Loucy (cell line): ENCODE data around the gene ZNF284.

Experiments
- H2AFZ ChIP-seq: fragments of 200-600 bp; sonication (generic); 2 replicates; pipeline ENCODE4 v1.6.0; 2016; ENCODE audit warnings: antibody characterized with exemption, mild to moderate bottlenecking, low read length, moderate library complexity
- H3F3A ChIP-seq: fragments of 200-600 bp; 2 replicates; pipeline ENCODE4 v1.6.0; 2016; ENCODE audit warnings: antibody characterized with exemption, low read depth, mild to moderate bottlenecking
- H3K27me3 ChIP-seq: fragments of 200-600 bp; sonication (generic); 2 replicates; pipeline ENCODE4 v1.6.1; 2014; ENCODE audit warnings: low read length, mild to moderate bottlenecking; ENCODE audit not compliant: insufficient read depth, poor library complexity, severe bottlenecking
- H3K36me3 ChIP-seq: fragments of 200-600 bp; sonication (generic); 2 replicates; pipeline ENCODE4 v1.6.1; 2016; ENCODE audit warnings: low read length; ENCODE audit not compliant: insufficient read depth
- H3K4me1 ChIP-seq: fragments of 200-600 bp; sonication (generic); 2 replicates; pipeline ENCODE4 v1.5.1; 2014; ENCODE audit warnings: low read length, mild to moderate bottlenecking; ENCODE audit not compliant: insufficient read depth, poor library complexity, severe bottlenecking
- H3K4me2 ChIP-seq: fragments of 200-600 bp; sonication (generic); 2 replicates; pipeline ENCODE4 v1.6.0; 2014; ENCODE audit warnings: antibody characterized with exemption, low read length, low read depth, mild to moderate bottlenecking; ENCODE audit not compliant: poor library complexity, severe bottlenecking
- H3K4me3 ChIP-seq: fragments of 200-600 bp; sonication (generic); 2 replicates; pipeline ENCODE4 v1.5.1; 2014; ENCODE audit warnings: low read length, mild to moderate bottlenecking, mixed read lengths; ENCODE audit not compliant: poor library complexity, severe bottlenecking
- H3K79me2 ChIP-seq: fragments of 200-600 bp; sonication (generic); 2 replicates; pipeline ENCODE4 v1.6.1; 2014; ENCODE audit warnings: low read length; ENCODE audit not compliant: insufficient read depth
- H3K9ac ChIP-seq: fragments of 200-600 bp; sonication (generic); 2 replicates; pipeline ENCODE4 v1.6.0; 2014; ENCODE audit warnings: mild to moderate bottlenecking, low read depth, low read length, moderate library complexity; ENCODE audit not compliant: poor library complexity, severe bottlenecking
- H3K9me2 ChIP-seq: fragments of 200-600 bp; sonication (generic); replicated peaks from 2 replicates; pipeline ENCODE4 v1.6.1; 2016; ENCODE audit warnings: low read depth, low read length, mixed read lengths
- H3K9me3 ChIP-seq: fragments of 200-600 bp; sonication (generic); 2 replicates; pipeline ENCODE4 v1.6.1; 2014; ENCODE audit warnings: mild to moderate bottlenecking, antibody characterized with exemption, low read length, low read depth; ENCODE audit not compliant: insufficient read depth
- H4K20me1 ChIP-seq: fragments of 200-600 bp; sonication (generic); 2 replicates; pipeline ENCODE4 v1.6.0; 2014; ENCODE audit warnings: antibody characterized with exemption, low read length, mild to moderate bottlenecking; ENCODE audit not compliant: insufficient read depth, poor library complexity, severe bottlenecking
- EZH2phosphoT487 ChIP-seq: fragments of 200-600 bp; IDR thresholded peaks from 2 replicates; pipeline ENCODE4 v1.6.1; 2018; ENCODE audit warnings: antibody characterized with exemption, mild to moderate bottlenecking, moderate library complexity, borderline replicate concordance
- TF ChIP-seq, protein P1 (sequence below): fragments of 200-600 bp; sonication (generic); conservative IDR thresholded peaks from 2 replicates; pipeline ENCODE4 v1.5.1; 2014; ENCODE audit warnings: mild to moderate bottlenecking, antibody characterized with exemption, low read length

Gene ZNF284

DNA sequence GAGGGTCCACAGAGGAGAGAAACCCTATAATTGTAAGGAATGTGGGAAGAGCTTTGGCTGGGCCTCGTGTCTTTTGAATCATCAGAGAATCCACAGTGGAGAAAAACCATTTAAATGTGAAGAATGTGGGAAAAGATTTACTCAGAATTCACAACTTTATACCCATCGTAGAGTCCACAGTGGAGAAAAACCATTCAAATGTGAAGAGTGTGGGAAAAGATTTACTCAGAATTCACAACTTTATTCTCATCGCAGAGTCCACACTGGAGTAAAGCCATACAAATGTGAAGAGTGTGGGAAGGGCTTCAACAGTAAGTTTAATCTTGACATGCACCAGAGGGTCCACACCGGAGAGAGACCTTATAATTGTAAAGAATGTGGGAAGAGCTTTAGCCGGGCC lies 60.0 kb downstream of the ZNF284 start:
- Histone ChIP-seq H3K9me2 (no peaks in the 10 kb centered on the region), H3K9me3 (no peaks in the 10 kb centered on the region), H3K4me2 (no peak overlapping the region), H4K20me1 (no peaks in the 10 kb centered on the region), H3K79me2 (no peaks in the 10 kb centered on the region), H3K4me3 (no peak overlapping the region), H2AFZ (no peak overlapping the region), H3K27me3 (no peaks in the 10 kb centered on the region), H3K36me3 (peaks cover 23% of the 10 kb centered on the region; the same call in 1 of the 2 replicates), H3K4me1 (no peaks in the 10 kb centered on the region), H3K9ac (no peak overlapping the region), H3F3A (no peaks in the 10 kb centered on the region)
- no peak for TF ChIP-seq EZH2phosphoT487
- TF ChIP-seq, protein P1, sequence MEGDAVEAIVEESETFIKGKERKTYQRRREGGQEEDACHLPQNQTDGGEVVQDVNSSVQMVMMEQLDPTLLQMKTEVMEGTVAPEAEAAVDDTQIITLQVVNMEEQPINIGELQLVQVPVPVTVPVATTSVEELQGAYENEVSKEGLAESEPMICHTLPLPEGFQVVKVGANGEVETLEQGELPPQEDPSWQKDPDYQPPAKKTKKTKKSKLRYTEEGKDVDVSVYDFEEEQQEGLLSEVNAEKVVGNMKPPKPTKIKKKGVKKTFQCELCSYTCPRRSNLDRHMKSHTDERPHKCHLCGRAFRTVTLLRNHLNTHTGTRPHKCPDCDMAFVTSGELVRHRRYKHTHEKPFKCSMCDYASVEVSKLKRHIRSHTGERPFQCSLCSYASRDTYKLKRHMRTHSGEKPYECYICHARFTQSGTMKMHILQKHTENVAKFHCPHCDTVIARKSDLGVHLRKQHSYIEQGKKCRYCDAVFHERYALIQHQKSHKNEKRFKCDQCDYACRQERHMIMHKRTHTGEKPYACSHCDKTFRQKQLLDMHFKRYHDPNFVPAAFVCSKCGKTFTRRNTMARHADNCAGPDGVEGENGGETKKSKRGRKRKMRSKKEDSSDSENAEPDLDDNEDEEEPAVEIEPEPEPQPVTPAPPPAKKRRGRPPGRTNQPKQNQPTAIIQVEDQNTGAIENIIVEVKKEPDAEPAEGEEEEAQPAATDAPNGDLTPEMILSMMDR = no peak
